PC-3 (cell line): ENCODE data around the gene ACVR1.

Source experiments
- EZH2phosphoT487 ChIP-seq: fragments of 300-600 bp; sonication (generic); IDR thresholded peaks from 2 replicates; pipeline ENCODE4 v1.6.1; 2018; ENCODE audit warnings: mild to moderate bottlenecking, antibody characterized with exemption, low read length, borderline replicate concordance
- TF ChIP-seq, protein P1 (sequence below): fragments of 300-600 bp; sonication (generic); conservative IDR thresholded peaks from 2 replicates; pipeline ENCODE4 v1.5.1; 2017; ENCODE audit warnings: antibody characterized with exemption, low read depth, mild to moderate bottlenecking, low read length

DNA sequence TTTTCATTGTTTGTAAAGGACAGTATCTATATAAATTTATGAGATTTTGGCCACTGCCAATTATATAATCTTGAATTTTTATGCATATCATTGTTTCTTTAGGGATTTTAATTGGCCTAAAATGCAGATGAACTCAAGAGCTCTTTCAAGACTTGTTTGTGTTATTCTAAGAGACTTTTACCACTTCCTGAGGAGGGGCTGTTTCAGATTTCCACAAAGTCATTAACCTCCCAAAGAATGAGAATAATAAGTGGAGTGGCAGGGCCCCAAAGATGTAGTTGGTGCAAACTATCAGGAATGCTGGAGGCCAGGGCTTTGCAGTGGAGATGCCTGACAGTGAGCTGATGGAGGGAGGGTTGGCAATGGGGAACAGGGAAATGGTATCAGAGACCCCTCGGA, 15.5 kb upstream of the ACVR1 start:
- TF ChIP-seq, protein P1, sequence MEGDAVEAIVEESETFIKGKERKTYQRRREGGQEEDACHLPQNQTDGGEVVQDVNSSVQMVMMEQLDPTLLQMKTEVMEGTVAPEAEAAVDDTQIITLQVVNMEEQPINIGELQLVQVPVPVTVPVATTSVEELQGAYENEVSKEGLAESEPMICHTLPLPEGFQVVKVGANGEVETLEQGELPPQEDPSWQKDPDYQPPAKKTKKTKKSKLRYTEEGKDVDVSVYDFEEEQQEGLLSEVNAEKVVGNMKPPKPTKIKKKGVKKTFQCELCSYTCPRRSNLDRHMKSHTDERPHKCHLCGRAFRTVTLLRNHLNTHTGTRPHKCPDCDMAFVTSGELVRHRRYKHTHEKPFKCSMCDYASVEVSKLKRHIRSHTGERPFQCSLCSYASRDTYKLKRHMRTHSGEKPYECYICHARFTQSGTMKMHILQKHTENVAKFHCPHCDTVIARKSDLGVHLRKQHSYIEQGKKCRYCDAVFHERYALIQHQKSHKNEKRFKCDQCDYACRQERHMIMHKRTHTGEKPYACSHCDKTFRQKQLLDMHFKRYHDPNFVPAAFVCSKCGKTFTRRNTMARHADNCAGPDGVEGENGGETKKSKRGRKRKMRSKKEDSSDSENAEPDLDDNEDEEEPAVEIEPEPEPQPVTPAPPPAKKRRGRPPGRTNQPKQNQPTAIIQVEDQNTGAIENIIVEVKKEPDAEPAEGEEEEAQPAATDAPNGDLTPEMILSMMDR, result no peak
- TF ChIP-seq EZH2phosphoT487, result no peak
